DOHH2 (cell line): ENCODE results near the gene ERBB2.

Source experiments
- CTCF ChIP-seq: fragments of 200-600 bp; sonication (generic); IDR thresholded peaks from one replicate; pipeline ENCODE4 v1.5.1; 2014; ENCODE audit warnings: antibody characterized with exemption, mild to moderate bottlenecking, low read depth, low read length; ENCODE audit not compliant: poor library complexity, severe bottlenecking
- EZH2phosphoT487 ChIP-seq: fragments of 200-600 bp; sonication (generic); IDR thresholded peaks from 2 replicates; pipeline ENCODE4 v1.6.1; 2017; ENCODE audit warnings: borderline replicate concordance, mild to moderate bottlenecking, antibody characterized with exemption, low read length, moderate library complexity, mixed read lengths

GRCh38 chr17:39697961-39698360 is 1.9 kb upstream of the ERBB2 start:
- TF ChIP-seq CTCF (no peak), EZH2phosphoT487 (no peak)
